Calu3 (cell line): ENCODE results near the gene AMT. TPM values are rescaled to one million over a fixed set of nuclear protein-coding genes. Genes with fewer than 3 reads are reported as not detected.
A peak's percentile ranks its signal among the peaks of the same experiment; 100 is the strongest.

Source experiments
- BruUV-seq: library from RNA; stranded (reverse); fragments of 400-500 nt; replicated peaks from 2 replicates; lab custom pipeline; 2021; lab: Mats Ljungman, UMichigan
- CTCF ChIA-PET: fragments of 300-600 bp; sonication (Branson Sonifier 250); formaldehyde crosslinking; loops from one replicate; lab custom pipeline; 2022; ENCODE audit warnings: antibody characterized with exemption; lab: Charles Lee
- DNase-seq: peaks from one replicate; pipeline ENCODE4 v3.0.0; 2022
- H3K27ac Mint-ChIP-seq: one replicate; pipeline ENCODE4 v1.8.0; 2022; ENCODE audit warnings: mixed read lengths; ENCODE audit not compliant: unreplicated experiment
- H3K27me3 Mint-ChIP-seq: one replicate; pipeline ENCODE4 v1.8.0; 2022; ENCODE audit warnings: mixed read lengths; ENCODE audit not compliant: unreplicated experiment
- H3K36me3 Mint-ChIP-seq: one replicate; pipeline ENCODE4 v1.8.0; 2022; ENCODE audit warnings: mild to moderate bottlenecking, moderate library complexity, mixed read lengths; ENCODE audit not compliant: insufficient read depth, unreplicated experiment
- H3K4me1 Mint-ChIP-seq: one replicate; pipeline ENCODE4 v1.8.0; 2022; ENCODE audit warnings: mild to moderate bottlenecking, low read depth, mixed read lengths; ENCODE audit not compliant: unreplicated experiment
- H3K4me3 Mint-ChIP-seq: one replicate; pipeline ENCODE4 v1.8.0; 2022; ENCODE audit warnings: mild to moderate bottlenecking, low read depth, moderate library complexity, mixed read lengths; ENCODE audit not compliant: unreplicated experiment
- H3K9me3 Mint-ChIP-seq: one replicate; pipeline ENCODE4 v1.8.0; 2022; ENCODE audit warnings: low read depth, mixed read lengths; ENCODE audit not compliant: unreplicated experiment
- CTCF ChIP-seq: fragments of 200-600 bp; IDR thresholded peaks from one replicate; pipeline ENCODE4 v1.8.0; 2022; ENCODE audit warnings: antibody characterized with exemption; ENCODE audit not compliant: unreplicated experiment
- intact Hi-C: fragments of 100-400 bp; cut with micrococcal nuclease; formaldehyde crosslinking; loops from one replicate; pipeline ENCODE4 v1.10.0; 2022; ENCODE audit not compliant: unreplicated experiment
- total RNA-seq: library from RNA; stranded (reverse); gene quantifications from 2 replicates; pipeline ENCODE4 v1.2.3, GENCODE V29; 2022

AMT gene
- total RNA-seq, 1 experiment from 2014 or later = 9.7 TPM

DNA sequence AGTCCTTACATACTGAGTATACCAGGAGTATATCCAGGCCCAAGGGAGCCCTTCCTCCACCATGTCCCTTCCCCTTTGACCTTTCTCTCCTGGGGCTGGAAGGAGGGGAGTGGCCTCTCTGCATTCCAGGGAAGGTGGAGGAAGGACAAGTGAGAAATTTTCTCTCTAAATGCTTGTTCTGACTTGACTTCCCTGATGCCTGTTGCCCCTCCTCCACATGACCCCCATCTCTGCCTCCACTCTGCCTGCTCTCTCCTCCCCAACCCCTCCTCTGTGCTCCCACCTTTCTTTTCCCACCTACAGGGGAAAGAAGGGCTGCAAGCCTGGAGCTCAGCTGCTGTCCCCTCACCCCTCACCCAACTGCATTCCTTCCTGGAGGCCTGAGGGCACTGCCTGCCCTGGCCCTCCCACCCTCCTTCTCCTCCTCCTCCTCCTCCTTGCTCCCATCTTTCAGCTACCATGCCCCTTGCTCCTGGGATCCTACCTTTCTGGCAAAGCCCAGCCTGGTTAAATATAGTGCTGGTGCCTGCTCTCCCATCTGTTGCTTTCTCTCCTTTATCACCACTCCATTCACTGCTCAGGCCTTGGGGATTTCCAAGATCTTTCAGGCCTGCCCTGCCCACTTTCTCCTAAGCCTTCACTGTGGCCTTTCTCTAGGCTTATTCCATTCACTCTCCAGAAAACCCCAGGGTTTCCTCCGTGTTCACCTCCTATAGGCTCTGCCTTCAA, 39.3 kb upstream of the AMT start:
- Mint-ChIP-seq H3K36me3 (peaks cover 13% of the 10 kb centered on the region), H3K9me3 (no peaks in the 10 kb centered on the region), H3K27ac (peak overlapping the region; percentile 53), H3K27me3 (no peaks in the 10 kb centered on the region), H3K4me3 (peak overlapping the region; percentile 37), H3K4me1 (peaks cover 21% of the 10 kb centered on the region)
- DNase-seq = peak; percentile 61
- BruUV-seq = no TSS peak
- CTCF ChIA-PET = interaction anchor here (0.6 to 1.3 kb wide), 3 partner anchors 16 to 183 kb away, joined by 3 to 7 read pairs (median 5); no protein-coding TSS in a partner anchor
- intact Hi-C loops = no loop called here
- TF ChIP-seq CTCF = no peak

DNA sequence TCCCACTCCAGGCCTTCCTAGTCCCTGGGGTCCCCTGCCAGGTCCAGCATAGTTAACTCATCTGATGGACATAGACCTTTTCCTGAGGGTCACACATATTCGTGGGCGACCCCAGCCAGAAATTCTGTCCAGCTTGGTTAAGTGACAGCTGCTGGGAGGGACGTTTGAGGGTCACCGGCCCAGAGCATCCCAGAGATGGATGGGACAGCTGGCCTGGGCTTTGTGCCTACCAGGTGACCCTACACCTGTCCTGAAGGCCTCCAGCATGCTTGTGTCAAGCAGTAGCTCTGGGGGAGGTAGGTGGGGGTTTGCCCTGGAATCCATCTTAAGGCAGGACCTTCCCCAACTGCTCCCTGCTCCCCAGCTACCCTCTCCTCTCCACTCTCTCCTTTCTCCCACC, 38.7 kb upstream of the AMT start:
- intact Hi-C loops = no loop called here
- no peak overlapping the region for H3K4me3 Mint-ChIP-seq
- peaks cover 21% of the 10 kb centered on the region for H3K4me1 Mint-ChIP-seq
- no peak for TF ChIP-seq CTCF
- no TSS peak for BruUV-seq
- DNase-seq = no peak
- peak overlapping the region; percentile 53 for H3K27ac Mint-ChIP-seq
- H3K27me3 Mint-ChIP-seq = no peaks in the 10 kb centered on the region
- CTCF ChIA-PET = interaction anchor here (0.9 to 1.3 kb wide), 3 partner anchors 11 to 1103 kb away, joined by 4 to 7 read pairs (median 7); no protein-coding TSS in a partner anchor
- H3K9me3 Mint-ChIP-seq = no peaks in the 10 kb centered on the region
- peaks cover 13% of the 10 kb centered on the region for H3K36me3 Mint-ChIP-seq

- no peak for TF ChIP-seq CTCF
- CTCF ChIA-PET = interaction anchor here (0.9 to 1.3 kb wide), 2 partner anchors 11 to 1104 kb away, joined by 4 to 7 read pairs; no protein-coding TSS in a partner anchor
- Mint-ChIP-seq H3K27ac (no peak overlapping the region), H3K4me1 (peaks cover 27% of the 10 kb centered on the region), H3K36me3 (peaks cover 11% of the 10 kb centered on the region), H3K9me3 (no peaks in the 10 kb centered on the region), H3K4me3 (no peak overlapping the region), H3K27me3 (no peaks in the 10 kb centered on the region)
- BruUV-seq = no TSS peak
- DNase-seq = no peak
- intact Hi-C loops = no loop called here
Observed at GRCh38 chr3:49460188-49460890, 38.1 kb upstream of the AMT start.

DNA sequence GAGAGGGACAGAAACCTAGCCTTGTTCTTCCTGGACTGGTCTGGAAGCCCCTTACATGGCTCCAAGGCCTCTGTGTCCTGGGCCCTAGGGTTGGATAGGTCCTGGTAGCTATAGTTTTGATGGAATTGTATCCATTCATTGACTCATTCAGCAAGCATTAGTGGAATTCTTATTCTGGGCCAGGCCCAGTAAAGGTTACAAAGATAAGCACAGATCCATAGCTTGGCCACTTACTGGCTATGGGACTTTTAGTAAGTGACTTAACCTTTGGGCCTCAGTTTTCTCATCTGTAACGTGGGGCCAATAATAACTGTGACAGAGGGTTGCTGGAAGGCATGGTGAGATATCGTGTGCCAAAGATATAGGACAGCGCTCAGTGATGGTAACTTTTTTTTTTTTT, 34.2 kb upstream of the AMT start:
- DNase-seq = no peak
- CTCF ChIA-PET = interaction anchor here (0.7 to 1.3 kb wide), 3 partner anchors 10 to 469 kb away, joined by 3 to 4 read pairs (median 3); no protein-coding TSS in a partner anchor
- Mint-ChIP-seq H3K27ac (no peak overlapping the region), H3K4me1 (peaks cover 29% of the 10 kb centered on the region), H3K36me3 (no peaks in the 10 kb centered on the region), H3K4me3 (no peak overlapping the region), H3K27me3 (no peaks in the 10 kb centered on the region), H3K9me3 (no peaks in the 10 kb centered on the region)
- no peak for TF ChIP-seq CTCF
- intact Hi-C loops = no loop called here
- BruUV-seq = no TSS peak
